HFF-Myc (cell line): Measurements from ENCODE around the gene BMERB1.
"Not testable (repeated sequence)": the region's sequence is repeated elsewhere in the genome, so short reads cannot be mapped to it uniquely, and the experiment has no call there.

ENCODE experiments used
- DNase-seq: peaks from one replicate; pipeline ENCODE4 v3.0.0-alpha.2; 2011; ENCODE audit warnings: low read depth; ENCODE audit errors: extremely low read depth
- H3K4me3 ChIP-seq: replicated peaks from 2 replicates; pipeline ENCODE4 v1.5.1; 2011; ENCODE audit warnings: low read depth, mild to moderate bottlenecking, control low read depth, low read length
- CTCF ChIP-seq: IDR thresholded peaks from 2 replicates; pipeline ENCODE4 v1.5.1; 2012; ENCODE audit warnings: mild to moderate bottlenecking, low read depth, low read length, control low read depth; ENCODE audit errors: missing control alignments

BMERB1 gene

GRCh38 chr16:15401972-15402371 is 32.4 kb upstream of the BMERB1 start:
- TF ChIP-seq CTCF: no peak
- DNase-seq: no peak
- H3K4me3 ChIP-seq: no peak overlapping the region

GRCh38 chr16:15403392-15403995 is 30.9 kb upstream of the BMERB1 start:
- H3K4me3 ChIP-seq: no peak overlapping the region
- no peak for DNase-seq
- no peak for TF ChIP-seq CTCF

GRCh38 chr16:15404091-15404490 is 30.3 kb upstream of the BMERB1 start:
- DNase-seq, H3K4me3 ChIP-seq: not testable (repeated sequence)

- no peak for TF ChIP-seq CTCF
- no peak for DNase-seq
- no peak overlapping the region for H3K4me3 ChIP-seq
Measured at GRCh38 chr16:15404792-15405191, 29.6 kb upstream of the BMERB1 start.

GRCh38 chr16:15407756-15408155 is 26.6 kb upstream of the BMERB1 start:
- H3K4me3 ChIP-seq, DNase-seq: not testable (repeated sequence)

GRCh38 chr16:15409476-15409875 is 24.9 kb upstream of the BMERB1 start:
- DNase-seq, H3K4me3 ChIP-seq: not testable (repeated sequence)

- no peak for TF ChIP-seq CTCF
- no peak for DNase-seq
- H3K4me3 ChIP-seq: no peak overlapping the region
Measured at GRCh38 chr16:15415511-15415985, 18.8 kb upstream of the BMERB1 start.

- no peak for DNase-seq
- no peak for TF ChIP-seq CTCF
- H3K4me3 ChIP-seq: no peak overlapping the region
Measured at GRCh38 chr16:15417197-15417596, 17.2 kb upstream of the BMERB1 start.
